Karpas-422 (cell line): ENCODE measurements around the gene CSHL1. TPM values are rescaled to one million over a fixed set of nuclear protein-coding genes. Genes with fewer than 3 reads are reported as not detected.
A peak's percentile ranks its signal among the peaks of the same experiment; 100 is the strongest.

ENCODE experiments used
- DNase-seq: peaks from one replicate; pipeline ENCODE4 v3.0.0-alpha.2; 2015
- H2AFZ ChIP-seq: fragments of 200-600 bp; sonication (generic); 2 replicates; pipeline ENCODE4 v1.6.1; 2014; ENCODE audit warnings: antibody characterized with exemption, low read length, mixed read lengths
- H3K27ac ChIP-seq: fragments of 200-600 bp; sonication (generic); 2 replicates; pipeline ENCODE4 v1.5.1; 2014; ENCODE audit warnings: mild to moderate bottlenecking, low read length, moderate library complexity
- H3K27me3 ChIP-seq: fragments of 200-600 bp; sonication (generic); 2 replicates; pipeline ENCODE4 v1.6.1; 2014; ENCODE audit warnings: low read length, mixed read lengths
- H3K36me3 ChIP-seq: fragments of 200-600 bp; sonication (generic); 2 replicates; pipeline ENCODE4 v1.6.1; 2014; ENCODE audit warnings: low read length, mixed read lengths; ENCODE audit not compliant: insufficient read depth
- H3K4me1 ChIP-seq: fragments of 200-600 bp; sonication (generic); 2 replicates; pipeline ENCODE4 v1.6.1; 2014; ENCODE audit warnings: mild to moderate bottlenecking, low read length, mixed read lengths
- H3K4me2 ChIP-seq: fragments of 200-600 bp; sonication (generic); 2 replicates; pipeline ENCODE4 v1.6.1; 2014; ENCODE audit warnings: low read length, low read depth, mild to moderate bottlenecking; ENCODE audit not compliant: poor library complexity, severe bottlenecking
- H3K4me3 ChIP-seq: fragments of 200-600 bp; sonication (generic); 2 replicates; pipeline ENCODE4 v1.5.1; 2014; ENCODE audit warnings: mild to moderate bottlenecking, antibody characterized with exemption, low read length, mixed read lengths
- H3K79me2 ChIP-seq: fragments of 200-600 bp; sonication (generic); 2 replicates; pipeline ENCODE4 v1.6.1; 2014; ENCODE audit warnings: mild to moderate bottlenecking, low read length, mixed read lengths
- H3K9ac ChIP-seq: fragments of 200-600 bp; sonication (generic); 2 replicates; pipeline ENCODE4 v1.6.0; 2014; ENCODE audit warnings: low read length
- H3K9me2 ChIP-seq: fragments of 200-600 bp; sonication (generic), shearing (Covaris generic); replicated peaks from 2 replicates; pipeline ENCODE4 v1.6.0; 2014; ENCODE audit warnings: mild to moderate bottlenecking, low read length, moderate library complexity; ENCODE audit not compliant: insufficient read depth
- H3K9me3 ChIP-seq: fragments of 300-700, 200-600 bp; sonication (generic); 2 replicates; pipeline ENCODE4 v1.6.1; 2014; ENCODE audit warnings: low read length, mixed read lengths
- H4K20me1 ChIP-seq: fragments of 200-600 bp; sonication (generic); 2 replicates; pipeline ENCODE4 v1.6.1; 2014; ENCODE audit warnings: mild to moderate bottlenecking, antibody characterized with exemption, low read length, low read depth; ENCODE audit not compliant: insufficient read depth
- total RNA-seq: library from RNA; depleted of rRNA; stranded (reverse); fragments of >200 nt; shearing (Covaris generic); gene quantifications from 2 replicates; pipeline ENCODE4 v1.2.3, GENCODE V29; 2014; ENCODE audit warnings: low replicate concordance

CSHL1 gene
- total RNA-seq, 1 experiment from 2014 or later, result not detected

- DNase-seq, result no peak
- Histone ChIP-seq H3K9me2 (no peaks in the 10 kb centered on the region), H2AFZ (no peak overlapping the region), H3K9ac (no peak overlapping the region), H3K27ac (no peak overlapping the region), H3K27me3 (no peaks in the 10 kb centered on the region), H3K9me3 (no peaks in the 10 kb centered on the region), H3K79me2 (no peaks in the 10 kb centered on the region), H3K36me3 (no peaks in the 10 kb centered on the region), H3K4me1 (peaks cover 45% of the 10 kb centered on the region), H3K4me2 (peak overlapping the region; percentile 23), H3K4me3 (no peak overlapping the region), H4K20me1 (no peaks in the 10 kb centered on the region)
These were observed 26.3 kb upstream of the CSHL1 start for GRCh38 chr17:63937319-63937718.

DNA sequence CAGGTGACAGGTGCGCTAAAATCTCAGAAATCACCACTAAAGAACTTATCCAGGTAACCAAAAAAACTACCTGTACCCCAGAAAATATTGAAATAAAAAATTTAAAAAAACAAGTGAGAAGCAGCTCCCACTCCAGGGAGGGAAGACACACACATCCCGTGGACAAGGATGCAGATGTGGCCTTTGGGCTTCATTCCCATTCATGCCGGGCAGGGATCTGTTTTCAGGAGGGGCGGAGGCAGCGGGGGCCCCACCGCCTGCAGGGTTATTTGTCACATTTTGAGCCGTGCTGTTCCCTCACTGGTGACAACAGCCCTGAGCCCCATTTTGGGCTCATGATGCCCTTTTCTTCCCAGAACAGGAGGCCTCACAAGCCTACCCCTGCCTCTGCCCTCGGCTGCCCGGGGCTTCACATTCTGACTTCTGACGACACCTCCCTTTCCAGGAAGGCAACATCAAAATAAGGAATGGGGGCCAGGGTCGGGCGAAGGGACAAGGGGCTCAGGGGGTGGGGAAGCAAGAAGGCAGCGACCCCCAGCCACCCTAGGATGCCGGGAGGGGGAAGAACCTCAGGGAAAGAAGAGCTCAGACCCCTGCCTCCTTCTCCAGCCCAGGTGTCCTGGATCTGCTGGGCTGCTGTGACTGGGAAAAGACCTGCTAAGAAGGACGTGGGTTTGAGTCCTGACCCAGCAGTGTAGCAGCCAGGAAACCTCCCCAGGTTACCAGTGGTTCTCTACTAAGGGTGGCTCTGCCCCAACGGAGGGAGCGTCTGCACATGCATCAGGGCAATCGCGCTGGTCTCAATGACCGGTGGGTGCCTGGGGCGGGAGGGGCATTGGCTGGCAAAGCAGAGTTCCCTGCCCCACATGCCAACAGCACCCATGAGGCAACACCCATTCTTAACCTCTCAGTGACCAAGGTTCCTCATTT is 23.4 kb upstream of the CSHL1 start:
- H3K4me1 ChIP-seq, result peaks cover 65% of the 10 kb centered on the region
- no peaks in the 10 kb centered on the region for H3K27me3 ChIP-seq
- no peak overlapping the region for H3K27ac ChIP-seq
- H3K79me2 ChIP-seq, result peaks cover 27% of the 10 kb centered on the region
- H3K4me3 ChIP-seq, result no peak overlapping the region
- H4K20me1 ChIP-seq, result peaks cover 15% of the 10 kb centered on the region
- H3K9me3 ChIP-seq, result no peaks in the 10 kb centered on the region
- no peak for DNase-seq
- no peaks in the 10 kb centered on the region for H3K9me2 ChIP-seq
- H3K9ac ChIP-seq, result peak overlapping the region; percentile 25; the same call in 1 of the 2 replicates
- peak overlapping the region; percentile 18 for H3K4me2 ChIP-seq
- H3K36me3 ChIP-seq, result peaks cover 23% of the 10 kb centered on the region
- H2AFZ ChIP-seq, result no peak overlapping the region

DNA sequence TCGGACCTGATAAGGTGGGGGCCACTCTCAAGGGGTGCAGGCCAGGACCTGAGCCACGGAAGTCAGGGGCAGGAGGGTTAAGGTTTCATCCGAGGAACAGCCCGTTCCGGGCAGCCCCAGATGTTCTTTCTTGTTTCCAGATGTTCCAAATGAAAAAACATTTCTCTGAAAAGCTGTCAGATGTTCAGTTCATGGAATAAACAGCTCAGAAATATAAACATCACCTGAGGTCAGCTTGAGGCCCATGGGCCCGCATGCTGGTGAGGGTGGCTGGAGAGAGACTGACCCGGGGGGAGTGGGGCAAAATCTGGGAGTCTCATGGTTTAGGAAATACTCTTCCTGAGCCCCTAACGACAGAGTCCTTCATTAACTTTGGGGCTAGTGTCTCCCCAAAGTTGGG is 22.5 kb upstream of the CSHL1 start:
- peak overlapping the region; percentile 100 for H3K9ac ChIP-seq
- no peak overlapping the region for H2AFZ ChIP-seq
- H3K9me3 ChIP-seq, result no peaks in the 10 kb centered on the region
- peaks cover 20% of the 10 kb centered on the region for H4K20me1 ChIP-seq
- no peak overlapping the region for H3K4me2 ChIP-seq
- peaks cover 31% of the 10 kb centered on the region for H3K36me3 ChIP-seq
- no peaks in the 10 kb centered on the region for H3K27me3 ChIP-seq
- H3K79me2 ChIP-seq, result peaks cover 27% of the 10 kb centered on the region
- no peaks in the 10 kb centered on the region for H3K9me2 ChIP-seq
- H3K4me1 ChIP-seq, result peaks cover 73% of the 10 kb centered on the region
- DNase-seq, result no peak
- no peak overlapping the region for H3K27ac ChIP-seq
- H3K4me3 ChIP-seq, result no peak overlapping the region

- Histone ChIP-seq H3K9me2 (no peaks in the 10 kb centered on the region), H3K9ac (peak overlapping the region; percentile 100), H3K4me2 (peak overlapping the region; percentile 94), H3K27me3 (no peaks in the 10 kb centered on the region), H4K20me1 (peaks cover 20% of the 10 kb centered on the region), H3K4me3 (peak overlapping the region; percentile 100), H3K27ac (peak overlapping the region; percentile 99), H3K4me1 (peaks cover 82% of the 10 kb centered on the region), H2AFZ (no peak overlapping the region), H3K9me3 (no peaks in the 10 kb centered on the region), H3K36me3 (peaks cover 38% of the 10 kb centered on the region), H3K79me2 (peaks cover 27% of the 10 kb centered on the region)
- peak; percentile 65 for DNase-seq
These were observed 21.7 kb upstream of the CSHL1 start for GRCh38 chr17:63932721-63933120.

- H3K4me3 ChIP-seq, result peak within 1 kb of the TSS; percentile 100
- H3K9ac ChIP-seq, result peak within 1 kb of the TSS; percentile 100
- H3K4me2 ChIP-seq, result peak within 1 kb of the TSS; percentile 94
- DNase-seq, result peak; percentile 97
- H3K27me3 ChIP-seq, result no peaks in the 10 kb centered on the region
- peaks cover 20% of the 10 kb centered on the region for H4K20me1 ChIP-seq
- no peaks in the 10 kb centered on the region for H3K9me3 ChIP-seq
- H3K4me1 ChIP-seq, result peaks cover 83% of the 10 kb centered on the region
- H3K36me3 ChIP-seq, result peaks cover 38% of the 10 kb centered on the region
- H3K27ac ChIP-seq, result peak within 1 kb of the TSS; percentile 99
- peaks cover 27% of the 10 kb centered on the region for H3K79me2 ChIP-seq
- H2AFZ ChIP-seq, result no peak within 1 kb of the TSS
- H3K9me2 ChIP-seq, result no peaks in the 10 kb centered on the region
These were observed 21.0 kb upstream of the CSHL1 start, which contains the start of gene CD79B for GRCh38 chr17:63931981-63932561. CD79B (minus strand) TSS chr17:63932331; CDS start chr17:63932261, 70 bp downstream.

DNA sequence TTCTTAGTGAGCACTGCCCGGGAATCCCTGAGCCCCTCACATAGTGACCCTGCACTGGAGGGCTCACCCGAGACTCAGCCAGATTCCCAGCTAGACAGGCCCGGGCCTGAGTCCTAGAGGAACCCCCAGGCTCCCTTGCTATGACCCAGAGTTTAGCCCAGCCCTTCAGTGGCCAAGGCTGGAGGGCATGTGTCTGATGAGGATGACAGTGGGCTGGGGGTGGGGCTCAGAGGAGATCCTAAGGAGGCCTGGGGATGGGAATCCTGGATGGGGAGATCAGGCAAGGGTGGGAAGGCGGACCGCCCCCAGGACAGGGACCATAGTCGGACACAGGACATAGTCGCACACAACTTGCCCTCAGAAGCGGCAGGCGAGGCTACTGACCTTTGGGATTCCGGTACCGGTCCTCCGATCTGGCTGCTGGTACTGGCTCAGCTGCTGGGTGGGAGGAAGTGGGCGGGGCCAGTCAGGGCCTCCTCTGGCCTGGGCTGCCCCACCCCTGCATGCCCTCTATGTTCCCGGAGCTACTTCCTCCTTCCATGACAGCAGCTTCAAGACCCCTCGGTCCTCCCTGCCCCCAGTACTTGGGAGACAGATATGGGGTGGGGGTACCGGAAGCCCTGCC is 20.0 kb upstream of the CSHL1 start:
- Histone ChIP-seq H3K9me2 (no peaks in the 10 kb centered on the region), H3K9ac (peak overlapping the region; percentile 100), H3K9me3 (no peaks in the 10 kb centered on the region), H4K20me1 (peaks cover 20% of the 10 kb centered on the region), H3K36me3 (peaks cover 42% of the 10 kb centered on the region), H2AFZ (no peak overlapping the region), H3K27ac (peak overlapping the region; percentile 99), H3K4me1 (peaks cover 83% of the 10 kb centered on the region), H3K4me2 (peak overlapping the region; percentile 94), H3K79me2 (peaks cover 27% of the 10 kb centered on the region), H3K4me3 (peak overlapping the region; percentile 100), H3K27me3 (no peaks in the 10 kb centered on the region)
- peak; percentile 93 for DNase-seq

GRCh38 chr17:63929860-63930766 is 19.1 kb upstream of the CSHL1 start:
- H3K36me3 ChIP-seq, result peaks cover 42% of the 10 kb centered on the region
- peak overlapping the region; percentile 94 for H3K4me2 ChIP-seq

More at GRCh38 chr17:63929860-63930766, 19.1 kb upstream of the CSHL1 start:
- Histone ChIP-seq H3K4me3 (peak overlapping the region; percentile 100), H3K27ac (peak overlapping the region; percentile 99), H3K27me3 (no peaks in the 10 kb centered on the region), H3K4me1 (peaks cover 91% of the 10 kb centered on the region), H3K79me2 (peaks cover 27% of the 10 kb centered on the region), H3K9ac (peak overlapping the region; percentile 100), H4K20me1 (peaks cover 20% of the 10 kb centered on the region), H3K9me3 (no peaks in the 10 kb centered on the region), H3K9me2 (no peaks in the 10 kb centered on the region), H2AFZ (no peak overlapping the region)
- DNase-seq, result peak; percentile 55
